HepG2 (cell line): ENCODE results near the gene TMEM125. TPM values are rescaled to one million over a fixed set of nuclear protein-coding genes. Genes with fewer than 3 reads are reported as not detected.

Source experiments
- KIAA2018 ChIP-seq: sonication (generic); formaldehyde crosslinking; IDR thresholded peaks from 2 replicates; pipeline ENCODE4 v1.5.0; 2020; ENCODE audit warnings: mild to moderate bottlenecking, missing genetic modification reagents, borderline replicate concordance
- KLF6 ChIP-seq: IDR thresholded peaks from 2 replicates; pipeline ENCODE4 v1.8.0; 2016; ENCODE audit warnings: missing biosample characterization, missing genetic modification reagents
- ZNF354B ChIP-seq: sonication (generic); formaldehyde crosslinking; IDR thresholded peaks from 2 replicates; pipeline ENCODE4 v1.8.0; 2022; ENCODE audit warnings: mild to moderate bottlenecking, missing genetic modification reagents
- ZNF441 ChIP-seq: sonication (generic); formaldehyde crosslinking; IDR thresholded peaks from 2 replicates; pipeline ENCODE4 v1.7.0; 2021; ENCODE audit warnings: missing genetic modification reagents, borderline replicate concordance
- polyA plus RNA-seq, 8 experiments: library from polyadenylated mRNA; depleted of rRNA in 3 of 8; stranded (reverse) in 7 of 8; unstranded in 1 of 8; fragments of >200 nt; fragmentation: Illumina TruSeq in 4 of 8; extraction: Trizol in 4 of 8; gene quantifications; 2 replicates each; pipeline versions ENCODE4 v1.2.1 to v1.2.3, GENCODE V29; 2011 to 2016; ENCODE audit warnings: low read depth in 4 of 8, missing spikeins in 1 of 8, mixed read lengths in 1 of 8; ENCODE audit not compliant: insufficient read depth in 1 of 8
- total RNA-seq, 5 experiments: library from RNA; depleted of rRNA; stranded (reverse); fragments of >200 nt; fragmentation: Illumina TruSeq; extraction: Trizol; gene quantifications; 2 replicates each; pipeline ENCODE4 v1.2.3, GENCODE V29; 2016; ENCODE audit warnings: low read depth in 1 of 5

TMEM125 gene
- total and polyA plus RNA-seq, 2 of the 13 experiments (the other 11 are each of a cell fraction or from before 2014, with no cell fraction given): 0.03 TPM; not detected in 1

GRCh38 chr1:43293176-43293575 lies 23.4 kb downstream of the TMEM125 start (continued):
- TF ChIP-seq KIAA2018 (CRISPR knock-in tag): no peak
- no peak for TF ChIP-seq ZNF354B (CRISPR knock-in tag)
- TF ChIP-seq KLF6 (CRISPR knock-in tag): no peak
- no peak for TF ChIP-seq ZNF441 (CRISPR knock-in tag)
